HG02623 (cell line): ENCODE data around the gene SMOC2.
"Not testable (repeated sequence)": the region's sequence is repeated elsewhere in the genome, so short reads cannot be mapped to it uniquely, and the experiment has no call there.

Source experiments
- ATAC-seq: cut with Tn5 transposase; IDR thresholded peaks from one replicate; pipeline ENCODE4 v1.9.1; 2021; ENCODE audit warnings: moderate library complexity; ENCODE audit not compliant: unreplicated experiment

The SMOC2 gene

GRCh38 chr6:168598251-168599117 lies 157.5 kb downstream of the SMOC2 start:
- ATAC-seq = no peak

DNA sequence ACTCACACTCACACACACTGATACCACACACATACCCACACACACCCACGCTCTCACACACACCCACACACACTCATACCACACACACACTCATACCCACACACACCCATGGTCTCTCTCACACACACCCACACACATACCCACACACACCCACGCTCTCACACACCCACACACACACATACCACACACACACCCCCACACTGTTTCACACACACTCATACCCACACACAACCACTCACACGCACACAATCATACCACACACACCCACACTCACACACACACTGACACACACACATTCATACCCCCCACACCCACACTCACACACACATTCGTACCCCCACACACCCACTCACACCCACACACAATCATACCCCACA lies 158.1 kb downstream of the SMOC2 start:
- ATAC-seq = no peak

DNA sequence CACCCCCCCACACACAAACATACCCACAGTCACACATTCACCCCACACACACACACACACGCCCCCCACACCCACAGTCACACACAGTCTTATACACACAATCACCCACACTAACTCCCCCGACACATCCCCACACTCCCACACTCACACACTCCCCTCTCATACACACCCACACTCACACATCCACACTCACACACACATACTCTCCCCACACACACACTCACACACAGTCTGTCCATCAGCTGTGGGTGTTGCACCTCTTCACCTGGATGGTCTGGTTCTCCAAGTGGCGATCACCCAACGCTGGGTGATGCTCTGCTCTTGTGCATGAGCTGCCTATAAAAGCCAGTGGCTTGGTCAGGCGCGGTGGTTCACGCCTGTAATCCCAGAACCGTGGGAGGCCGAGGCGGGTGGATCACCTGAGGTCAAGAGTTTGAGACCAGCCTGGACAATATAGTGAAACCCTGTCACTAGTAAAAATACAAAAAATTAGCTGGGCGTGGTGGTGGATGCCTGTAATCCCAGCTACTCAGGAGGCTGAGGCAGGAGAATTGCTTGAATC lies 158.9 kb downstream of the SMOC2 start:
- no peak for ATAC-seq

DNA sequence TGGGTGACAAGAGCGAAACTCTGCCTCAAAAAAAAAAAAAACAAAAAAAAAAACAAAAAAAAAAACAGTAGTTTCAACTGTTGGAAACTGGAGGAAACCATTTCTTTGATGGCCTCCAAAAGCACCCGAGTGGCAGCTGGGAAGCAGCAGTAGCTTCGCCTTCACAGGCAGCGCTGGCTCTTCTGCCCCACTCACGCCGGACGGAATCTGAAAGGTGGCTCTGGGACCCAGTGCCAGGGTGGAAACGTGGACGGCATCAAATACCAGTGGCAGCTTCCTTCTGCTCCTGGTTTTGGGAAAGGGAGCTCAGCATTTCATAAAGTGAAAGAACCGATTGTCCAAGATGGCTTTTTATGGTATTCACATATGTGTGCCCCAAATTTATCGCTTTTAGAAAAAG lies 159.4 kb downstream of the SMOC2 start:
- no peak for ATAC-seq

GRCh38 chr6:168601111-168601510 lies 160.1 kb downstream of the SMOC2 start:
- ATAC-seq = no peak

DNA sequence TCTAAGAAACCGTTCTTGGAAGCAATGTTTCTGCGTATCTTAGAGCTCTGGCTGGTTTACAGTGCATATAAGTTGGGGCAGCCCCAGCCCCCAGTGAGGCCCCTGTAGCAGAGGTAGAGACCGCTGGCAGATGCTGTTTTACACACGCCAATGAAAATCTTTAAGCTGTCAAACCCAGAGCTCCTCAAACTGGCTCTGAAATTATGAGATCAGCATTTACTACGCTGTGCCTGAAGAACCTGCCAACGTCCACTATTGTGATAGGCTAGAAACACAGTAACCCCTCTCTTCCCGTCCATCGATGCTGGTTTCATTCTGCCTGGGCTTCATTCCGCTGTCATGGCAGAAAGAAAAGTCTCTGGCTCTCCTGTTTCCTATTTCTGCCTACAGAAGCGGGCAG lies 160.6 kb downstream of the SMOC2 start:
- ATAC-seq = no peak

- no peak for ATAC-seq
These were observed 161.6 kb downstream of the SMOC2 start for GRCh38 chr6:168602576-168602975.

GRCh38 chr6:168603234-168603633 lies 162.2 kb downstream of the SMOC2 start:
- no peak for ATAC-seq

DNA sequence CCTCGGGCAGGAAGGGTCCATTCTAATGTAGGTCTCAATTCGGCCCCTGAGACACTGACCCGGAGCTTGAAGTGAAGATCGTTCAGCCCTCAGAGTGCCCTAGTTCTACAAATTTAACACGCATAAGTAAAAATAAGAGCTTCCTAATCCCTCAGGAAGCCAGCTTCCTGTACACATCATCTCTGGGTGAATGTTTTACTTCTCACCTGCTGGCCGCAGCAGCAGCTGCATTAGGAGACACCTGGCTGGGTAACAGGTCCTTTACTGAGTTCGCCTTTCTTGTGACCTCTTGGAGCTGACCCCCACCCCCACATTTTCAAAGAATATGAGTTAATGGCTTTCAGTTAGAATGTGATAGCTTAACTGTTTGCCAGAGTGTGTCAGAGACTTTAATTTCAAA lies 165.0 kb downstream of the SMOC2 start:
- no peak for ATAC-seq

DNA sequence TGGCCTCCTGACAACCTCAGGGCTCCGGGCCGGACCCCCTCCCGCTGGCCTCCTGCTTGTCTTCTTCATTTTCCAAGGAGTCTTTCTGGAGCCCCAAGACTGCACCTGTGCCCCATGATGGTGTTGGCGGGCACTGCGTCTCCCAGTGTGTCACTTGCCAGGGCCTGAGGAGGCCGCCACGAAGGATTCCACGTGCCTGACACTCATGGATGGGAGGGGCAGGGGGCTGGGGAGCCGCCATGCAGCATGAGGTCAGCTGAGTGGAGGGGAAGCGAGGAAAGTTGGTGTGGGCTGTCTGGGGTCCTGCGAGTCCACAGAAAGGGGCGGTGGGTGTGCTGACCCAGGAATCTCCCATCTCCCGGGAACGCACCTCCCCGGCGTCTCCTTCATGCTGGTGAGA lies 165.7 kb downstream of the SMOC2 start:
- no peak for ATAC-seq

DNA sequence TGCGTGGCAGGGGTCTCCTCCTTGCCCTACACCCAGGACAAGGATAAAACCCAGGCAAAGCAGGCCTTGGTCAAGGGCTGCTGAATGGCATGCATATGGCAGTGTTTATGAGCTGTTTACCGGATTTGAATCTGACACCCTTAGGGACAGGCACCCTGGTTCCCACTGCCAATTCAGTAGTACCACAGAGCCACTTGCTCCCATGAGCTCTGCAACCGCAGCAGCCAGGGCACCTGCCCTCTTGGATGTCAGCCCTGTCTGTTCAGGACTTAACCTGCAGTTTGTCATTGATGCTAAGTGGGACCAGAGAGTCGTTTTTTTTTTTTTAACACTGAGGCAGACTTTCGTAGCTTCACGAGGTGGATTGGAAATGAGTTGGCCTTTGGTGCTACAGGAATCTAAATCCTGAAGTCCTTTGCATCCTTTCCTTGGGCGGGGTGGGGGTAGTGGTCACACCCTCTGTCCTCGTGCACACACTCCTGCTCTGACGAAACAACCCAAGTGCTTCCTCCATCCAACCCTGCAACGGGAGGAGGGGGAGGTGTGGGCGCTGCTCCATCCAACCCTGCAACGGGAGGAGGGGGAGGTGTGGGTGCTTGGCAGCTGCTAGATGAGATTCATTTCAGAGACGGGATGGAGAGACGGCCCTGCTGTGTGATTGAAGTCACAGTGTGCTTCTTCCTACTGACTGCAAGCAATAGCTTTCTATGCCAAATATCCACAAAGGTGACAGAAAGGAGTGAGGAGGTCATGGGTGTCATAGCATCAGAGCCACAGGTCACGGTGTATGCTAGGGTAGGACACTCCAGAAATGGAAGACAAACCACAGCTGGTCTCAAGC lies 166.5 kb downstream of the SMOC2 start:
- ATAC-seq = no peak

DNA sequence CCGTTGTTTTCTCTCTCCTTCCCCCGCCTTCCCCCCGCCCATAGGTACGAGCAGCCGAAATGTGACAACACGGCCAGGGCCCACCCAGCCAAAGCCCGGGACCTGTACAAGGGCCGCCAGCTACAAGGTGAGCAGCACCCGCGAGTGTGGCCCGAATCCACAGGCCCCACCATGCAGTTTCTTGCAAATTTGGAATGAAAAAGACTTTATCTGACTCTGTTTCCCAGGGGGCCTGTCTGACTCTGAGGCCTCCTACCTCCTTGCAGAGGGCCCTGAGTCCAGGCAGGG lies 167.1 kb downstream of the SMOC2 start:
- ATAC-seq = no peak

- no peak for ATAC-seq
These were observed 168.2 kb downstream of the SMOC2 start for GRCh38 chr6:168609026-168609685.

- ATAC-seq = no peak
These were observed 169.0 kb downstream of the SMOC2 start for GRCh38 chr6:168609914-168610490.

GRCh38 chr6:168610966-168611365 lies 170.0 kb downstream of the SMOC2 start:
- not testable (repeated sequence) for ATAC-seq

- ATAC-seq = no peak
These were observed 170.7 kb downstream of the SMOC2 start for GRCh38 chr6:168611691-168612090.

- no peak for ATAC-seq
These were observed 171.6 kb downstream of the SMOC2 start for GRCh38 chr6:168612586-168612985.

DNA sequence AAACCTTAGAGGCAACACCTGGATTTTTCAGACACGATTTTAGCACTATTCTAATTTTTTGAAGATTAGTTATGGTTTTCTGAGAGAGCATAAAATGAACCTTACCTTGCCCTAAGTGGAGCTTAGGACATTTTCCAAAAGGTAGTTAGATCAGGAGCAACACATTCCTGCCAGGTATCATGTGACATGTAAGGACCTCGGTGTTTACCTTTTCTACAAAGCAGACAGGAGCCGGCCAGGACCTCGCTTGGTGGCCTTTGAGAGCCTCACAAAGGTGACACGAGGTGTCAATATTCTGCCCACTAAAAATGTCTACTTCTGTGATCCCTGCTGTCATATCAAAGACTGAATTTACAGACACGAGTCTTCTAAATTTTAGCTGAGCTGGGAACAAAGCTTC lies 174.9 kb downstream of the SMOC2 start:
- ATAC-seq = no peak

DNA sequence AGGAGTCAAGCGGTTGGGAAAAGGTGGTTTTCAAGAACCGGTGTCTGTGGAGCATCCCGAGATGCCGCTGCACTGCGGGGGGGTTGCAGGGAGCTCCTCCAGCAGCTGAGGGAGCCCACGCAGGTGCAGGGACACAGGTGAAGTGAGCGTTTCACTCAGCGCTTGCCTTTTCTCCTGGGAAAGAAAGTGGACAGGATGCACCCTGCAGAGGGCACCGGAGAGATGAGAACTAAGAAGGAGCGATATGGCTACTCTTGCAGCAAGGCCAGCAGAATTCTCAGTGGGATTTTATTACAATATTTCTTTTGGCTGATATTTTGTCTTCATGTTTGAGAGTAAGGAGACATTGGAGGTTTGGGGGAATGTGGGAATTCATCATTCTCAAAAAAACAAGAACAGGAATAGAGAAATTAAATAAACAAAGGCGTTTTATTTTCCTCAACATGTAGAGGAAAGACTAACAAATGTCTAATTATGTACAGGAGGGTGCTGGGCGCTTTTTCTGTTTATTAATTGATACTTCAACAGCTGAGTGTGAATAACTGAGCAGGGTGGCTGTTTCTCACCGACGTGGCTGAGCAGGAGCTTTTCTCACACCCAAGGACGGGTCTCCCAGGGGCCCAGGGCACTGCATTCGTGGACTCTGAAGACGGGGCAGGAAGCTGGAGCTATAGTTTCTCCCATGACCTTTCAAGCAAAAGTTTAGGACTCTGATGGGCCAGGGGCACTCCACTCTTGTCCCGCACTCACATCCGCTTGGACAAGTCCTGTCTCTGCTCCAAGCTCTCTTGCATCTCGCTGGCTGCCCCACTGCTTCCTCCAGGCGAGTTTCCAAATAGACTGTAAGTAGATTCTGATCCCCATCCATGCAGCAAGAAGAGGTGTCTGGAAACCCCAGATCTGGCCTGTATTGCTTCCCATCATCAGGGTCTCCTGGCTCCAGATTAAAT lies 176.1 kb downstream of the SMOC2 start:
- no peak for ATAC-seq
